Neuronal stem cell (in vitro differentiated cells): Measurements from ENCODE around the gene VPS16. TPM values are rescaled to one million over a fixed set of nuclear protein-coding genes. Genes with fewer than 3 reads are reported as not detected.
A peak's percentile ranks its signal among the peaks of the same experiment; 100 is the strongest.

Experiments
- DNase-seq: peaks from one replicate; pipeline ENCODE4 v3.0.0-alpha.2; 2013; ENCODE audit warnings: low spot score
- H2AFZ ChIP-seq: one replicate; pipeline ENCODE4 v1.6.1; 2013; ENCODE audit warnings: mild to moderate bottlenecking, low read length, inconsistent platforms
- H2AK5ac ChIP-seq: 2 replicates; pipeline ENCODE4 v1.6.1; 2013; ENCODE audit warnings: low read depth, mild to moderate bottlenecking, inconsistent platforms, low read length, moderate library complexity, mixed read lengths
- H2BK120ac ChIP-seq: 2 replicates; pipeline ENCODE4 v1.6.1; 2013; ENCODE audit warnings: low read depth, mild to moderate bottlenecking, inconsistent platforms, low read length, moderate library complexity, mixed read lengths
- H2BK12ac ChIP-seq: one replicate; pipeline ENCODE4 v1.6.1; 2013; ENCODE audit warnings: low read length, inconsistent platforms
- H2BK15ac ChIP-seq: 2 replicates; pipeline ENCODE4 v1.6.1; 2013; ENCODE audit warnings: mild to moderate bottlenecking, low read length, inconsistent platforms, mixed read lengths
- H2BK5ac ChIP-seq: one replicate; pipeline ENCODE4 v1.6.1; 2013; ENCODE audit warnings: inconsistent platforms, mild to moderate bottlenecking, low read length, moderate library complexity
- H3K14ac ChIP-seq: one replicate; pipeline ENCODE4 v1.6.1; 2013; ENCODE audit warnings: low read length, inconsistent platforms
- H3K18ac ChIP-seq: 2 replicates; pipeline ENCODE4 v1.6.1; 2013; ENCODE audit warnings: low read length, inconsistent platforms
- H3K23ac ChIP-seq: 2 replicates; pipeline ENCODE4 v1.6.1; 2013; ENCODE audit warnings: low read depth, mild to moderate bottlenecking, mixed read lengths, low read length, inconsistent platforms; ENCODE audit not compliant: poor library complexity
- H3K27ac ChIP-seq: replicated peaks from 3 replicates; pipeline ENCODE4 v1.5.1; 2013; ENCODE audit warnings: low read length, inconsistent platforms
- H3K27me3 ChIP-seq, 3 experiments: 2 replicates each; pipeline ENCODE4 v1.6.1; 2013; ENCODE audit warnings: low read length in 3 of 3, mild to moderate bottlenecking in 2 of 3, inconsistent platforms in 1 of 3, low read depth in 1 of 3, mixed read lengths in 1 of 3, moderate library complexity in 1 of 3; ENCODE audit not compliant: control insufficient read depth in 3 of 3, insufficient read depth in 3 of 3
- H3K36me3 ChIP-seq, 2 donors: replicated peaks in 1 of 2; 2 replicates each; pipeline ENCODE4 v1.6.1; 2013; ENCODE audit warnings: low read length in 2 of 2; ENCODE audit not compliant: control insufficient read depth in 2 of 2, insufficient read depth in 2 of 2
- H3K4ac ChIP-seq: 2 replicates; pipeline ENCODE4 v1.6.1; 2013; ENCODE audit warnings: inconsistent platforms, mild to moderate bottlenecking, low read length, moderate library complexity
- H3K4me1 ChIP-seq, 2 donors: 1 replicate in 1 of 2; 2 replicates in 1 of 2; pipeline ENCODE4 v1.6.1; 2013; ENCODE audit warnings: low read length in 2 of 2, low read depth in 1 of 2; ENCODE audit not compliant: control insufficient read depth in 2 of 2, insufficient read depth in 1 of 2
- H3K4me2 ChIP-seq: one replicate; pipeline ENCODE4 v1.6.1; 2013; ENCODE audit warnings: mild to moderate bottlenecking, low read length, inconsistent platforms; ENCODE audit not compliant: insufficient read depth, poor library complexity, severe bottlenecking
- H3K4me3 ChIP-seq, 2 donors: 2 replicates each; pipeline ENCODE4 v1.5.1; 2013; ENCODE audit warnings: low read length in 2 of 2, mild to moderate bottlenecking in 2 of 2, inconsistent platforms in 1 of 2, moderate library complexity in 1 of 2
- H3K79me1 ChIP-seq: one replicate; pipeline ENCODE4 v1.6.1; 2013; ENCODE audit warnings: low read depth, mild to moderate bottlenecking, inconsistent platforms, low read length, moderate library complexity
- H3K9ac ChIP-seq: one replicate; pipeline ENCODE4 v1.6.1; 2013; ENCODE audit warnings: mild to moderate bottlenecking, low read depth, low read length, inconsistent platforms; ENCODE audit not compliant: poor library complexity
- H3K9me3 ChIP-seq, 2 donors: replicated peaks in 1 of 2; 2 replicates each; pipeline versions ENCODE3 to v1.6.1; 2013; ENCODE audit warnings: low read length in 2 of 2, mild to moderate bottlenecking in 2 of 2, inconsistent platforms in 1 of 2, low read depth in 1 of 2, mixed read lengths in 1 of 2, moderate library complexity in 1 of 2; ENCODE audit not compliant: control insufficient read depth in 2 of 2, insufficient read depth in 1 of 2
- H4K8ac ChIP-seq: one replicate; pipeline ENCODE4 v1.6.1; 2013; ENCODE audit warnings: low read depth, mild to moderate bottlenecking, inconsistent platforms, low read length, moderate library complexity
- H4K91ac ChIP-seq: one replicate; pipeline ENCODE4 v1.6.1; 2013; ENCODE audit warnings: low read length, low read depth, mild to moderate bottlenecking, inconsistent platforms; ENCODE audit not compliant: poor library complexity
- WGBS, 2 donors: extraction: QIAGEN DNeasy Blood & Tissue Kit; methylation state at CpG; one replicate each; pipeline ENCODE4 v1.1.7; 2013; ENCODE audit warnings: missing lambda C conversion rate in 2 of 2, mixed read lengths in 1 of 2; ENCODE audit not compliant: insufficient read length in 2 of 2, insufficient replicate concordance in 1 of 2; ENCODE audit errors: extremely low coverage in 2 of 2; 5-methylcytosine and 5-hydroxymethylcytosine counted together
- polyA plus RNA-seq, 2 experiments: library from polyadenylated mRNA; stranded (reverse); fragments of 200-250 nt; gene quantifications; one replicate each; pipeline ENCODE4 v1.2.3, GENCODE V29; 2013

Gene VPS16
- 19.8 TPM for polyA plus RNA-seq (2013, experiment 1 of 2)
- polyA plus RNA-seq (2013, experiment 2 of 2), result 18.6 TPM

DNA sequence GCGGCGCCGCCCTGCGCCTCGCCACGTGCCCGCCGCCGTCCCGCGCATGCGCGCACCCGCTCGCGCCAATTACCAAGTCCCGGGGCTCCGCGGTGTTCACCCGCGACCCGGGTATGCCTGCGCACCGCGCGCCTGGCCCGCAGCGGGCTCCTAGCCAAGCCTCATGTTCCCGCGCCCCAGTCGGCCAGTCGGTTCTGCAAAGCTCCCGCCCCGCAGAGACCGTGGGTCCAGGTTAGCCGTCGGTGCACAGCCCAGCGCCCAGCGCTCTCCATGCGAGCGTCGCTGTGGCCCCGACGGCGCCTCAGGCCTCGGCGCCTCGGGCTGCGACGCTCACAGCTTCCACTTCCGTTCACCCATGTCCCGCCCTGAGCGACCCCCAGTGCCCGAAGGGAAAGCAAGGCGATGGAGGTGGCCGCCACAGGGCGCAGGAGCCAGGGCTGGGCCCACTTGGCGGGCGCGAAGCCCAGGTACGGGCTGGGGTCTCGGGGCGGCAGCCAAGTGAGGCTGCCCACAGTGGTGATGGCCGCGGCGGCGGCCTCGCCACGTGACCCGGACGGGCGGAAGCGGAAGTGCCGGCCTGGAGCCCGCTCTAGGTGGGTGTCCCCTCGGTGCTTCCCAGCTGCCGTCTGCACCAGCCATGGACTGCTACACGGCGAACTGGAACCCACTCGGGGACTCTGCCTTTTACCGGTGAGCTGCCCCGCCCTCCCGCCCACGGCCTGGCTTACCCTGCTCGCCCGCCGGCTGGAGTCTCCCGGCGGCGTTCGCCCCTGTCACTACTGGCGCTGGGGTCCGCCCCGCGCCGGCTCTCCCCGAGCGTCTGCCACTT is at the start of gene VPS16, which contains the start of gene PCED1A:
Gene VPS16 (plus strand): TSS at position 608 of the 829 bp plus-strand sequence. CDS start 30 bp downstream, at position 638.
Gene PCED1A (minus strand): TSS at position 518 of the 829 bp plus-strand sequence. CDS start 743 bp downstream, outside the sequence.
- Histone ChIP-seq H3K27me3 (no peaks in the 10 kb centered on the region), H3K9me3 (peaks cover 0 to 2% of the 10 kb centered on the region in 2 donors), H2BK12ac (no peak within 1 kb of the TSS), H3K9ac (peak within 1 kb of the TSS; percentile 89), H3K14ac (peak within 1 kb of the TSS; percentile 99), H3K23ac (peak within 1 kb of the TSS; percentile 98), H3K36me3 (peaks cover 11 to 38% of the 10 kb centered on the region in 2 donors), H3K4me1 (peaks cover 7 to 14% of the 10 kb centered on the region in 2 donors), H2BK5ac (peak within 1 kb of the TSS; percentile 26), H3K4ac (peak within 1 kb of the TSS; percentile 97), H4K91ac (peak within 1 kb of the TSS; percentile 94), H2AK5ac (peak within 1 kb of the TSS; percentile 91), H3K4me2 (peak within 1 kb of the TSS; percentile 92), H2BK120ac (peak within 1 kb of the TSS; percentile 81), H3K79me1 (peaks cover 3% of the 10 kb centered on the region), H3K18ac (peak within 1 kb of the TSS; percentile 99), H3K27ac (no peak within 1 kb of the TSS), H4K8ac (peak within 1 kb of the TSS; percentile 88), H3K4me3 (peak within 1 kb of the TSS; percentile 85 to 91), H2BK15ac (peak within 1 kb of the TSS; percentile 96), H2AFZ (peak within 1 kb of the TSS; percentile 100)
- WGBS, 2 donors, result no CpG with 5 or more reads among the region's 98 CpGs
- DNase-seq, result peak; percentile 65

DNA sequence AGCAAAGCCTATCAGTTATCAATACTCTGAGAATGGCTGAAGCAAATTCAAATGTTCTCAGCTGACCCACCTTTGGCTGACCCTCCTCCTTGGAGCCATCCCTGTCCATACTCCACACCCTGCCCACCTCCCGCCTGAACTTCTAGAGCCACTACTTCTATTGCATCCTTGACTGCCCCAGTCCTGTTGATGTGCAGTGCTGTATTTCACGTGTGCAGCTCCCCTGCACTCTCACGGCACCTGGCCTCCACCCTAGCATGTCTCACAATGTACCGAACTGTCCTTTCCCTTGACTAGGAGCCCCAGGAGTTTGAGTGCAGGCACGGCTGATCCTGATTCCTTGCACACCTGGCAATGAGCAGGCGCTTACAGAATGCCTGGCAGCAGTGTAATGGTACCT is 47.1 kb upstream of the VPS16 start:
- DNase-seq, result no peak
- H2BK5ac ChIP-seq, result no peak overlapping the region
- no peak overlapping the region for H2BK15ac ChIP-seq

DNA sequence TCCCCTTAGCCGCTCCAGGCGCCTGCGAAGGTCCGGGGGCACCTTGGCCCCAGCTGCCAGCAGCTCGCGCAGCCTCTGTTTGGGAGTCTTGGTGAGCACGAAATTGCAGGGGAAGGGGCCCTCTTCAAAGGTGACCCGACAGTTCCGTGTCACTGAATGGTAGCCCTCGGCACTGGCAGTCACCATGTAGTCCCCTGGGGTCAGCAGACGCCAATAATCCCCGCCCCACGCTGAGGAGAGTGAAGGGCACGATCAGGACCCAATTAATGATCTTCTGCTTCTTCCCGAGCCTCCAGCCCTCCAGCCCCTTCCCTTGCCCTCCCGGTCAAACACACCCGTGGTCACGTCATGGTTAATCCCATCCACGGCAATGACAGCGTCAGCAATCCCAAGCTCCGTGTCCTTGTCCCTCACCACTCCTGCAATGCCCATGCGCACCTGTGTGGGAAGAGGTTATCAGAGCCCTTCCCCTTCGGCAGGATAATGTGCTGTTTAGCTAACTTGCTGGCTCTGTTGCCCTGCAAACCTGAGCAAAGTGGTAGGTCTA is 46.3 kb upstream of the VPS16 start:
- no peak overlapping the region for H3K18ac ChIP-seq
- H3K36me3 ChIP-seq, result peaks cover 47 to 60% of the 10 kb centered on the region in 2 donors
- H3K14ac ChIP-seq, result no peak overlapping the region
- peaks cover 5% of the 10 kb centered on the region for H3K79me1 ChIP-seq
- H3K9me3 ChIP-seq, result peaks cover 0 to 6% of the 10 kb centered on the region in 2 donors
- H3K4me2 ChIP-seq, result no peak overlapping the region
- H2BK120ac ChIP-seq, result no peak overlapping the region
- H3K23ac ChIP-seq, result no peak overlapping the region
- no peak overlapping the region for H2AK5ac ChIP-seq
- H2AFZ ChIP-seq, result no peak overlapping the region
- DNase-seq, result no peak
- no peak overlapping the region for H2BK12ac ChIP-seq
- no peak overlapping the region for H3K9ac ChIP-seq
- H3K4ac ChIP-seq, result no peak overlapping the region
- no peak overlapping the region for H4K8ac ChIP-seq
- no peak overlapping the region for H2BK5ac ChIP-seq
- H2BK15ac ChIP-seq, result no peak overlapping the region
- no peaks in the 10 kb centered on the region for H3K27me3 ChIP-seq
- WGBS, 2 donors, result no CpG with 5 or more reads among the region's 23 CpGs
- H4K91ac ChIP-seq, result no peak overlapping the region
- peaks cover 3 to 4% of the 10 kb centered on the region in 2 donors for H3K4me1 ChIP-seq
- H3K27ac ChIP-seq, result no peak overlapping the region
- H3K4me3 ChIP-seq, result no peak overlapping the region

More for the DNA sequence above, 47.1 kb upstream of the VPS16 start:
- no peak overlapping the region for H4K8ac ChIP-seq
- H3K27ac ChIP-seq, result peak overlapping the region; percentile 38
- no peaks in the 10 kb centered on the region for H3K27me3 ChIP-seq
- peaks cover 5% of the 10 kb centered on the region for H3K79me1 ChIP-seq
- H4K91ac ChIP-seq, result no peak overlapping the region
- no peak overlapping the region for H2AK5ac ChIP-seq
- H3K4me2 ChIP-seq, result no peak overlapping the region
- H3K4ac ChIP-seq, result no peak overlapping the region
- peak overlapping the region; percentile 6 for H3K9ac ChIP-seq
- H3K4me3 ChIP-seq, result peak overlapping the region in 1 of 2 donors; percentile 10
- H3K4me1 ChIP-seq, result no peaks in the 10 kb centered on the region
- H3K36me3 ChIP-seq, result peaks cover 47 to 52% of the 10 kb centered on the region in 2 donors
- no peak overlapping the region for H3K18ac ChIP-seq
- peak overlapping the region; percentile 1 for H3K14ac ChIP-seq
- no peak overlapping the region for H2AFZ ChIP-seq
- H2BK120ac ChIP-seq, result no peak overlapping the region
- WGBS, 2 donors, result no CpG with 5 or more reads among the region's 6 CpGs
- H3K9me3 ChIP-seq, result peaks cover 0 to 6% of the 10 kb centered on the region in 2 donors
- H2BK12ac ChIP-seq, result no peak overlapping the region
- no peak overlapping the region for H3K23ac ChIP-seq
